Epithelial cell of esophagus (primary cell): ENCODE results near the gene PLD6.
"Not testable (repeated sequence)": the region's sequence is repeated elsewhere in the genome, so short reads cannot be mapped to it uniquely, and the experiment has no call there.

ENCODE experiments used
- DNase-seq: peaks from one replicate; pipeline ENCODE4 v3.0.0; 2010; ENCODE audit warnings: low read depth
- H3K4me3 ChIP-seq: 2 replicates; pipeline ENCODE4 v1.5.1; 2011; ENCODE audit warnings: mild to moderate bottlenecking, low read length, control low read depth
- CTCF ChIP-seq: IDR thresholded peaks from 2 replicates; pipeline ENCODE4 v1.5.1; 2011; ENCODE audit warnings: low read depth, mild to moderate bottlenecking, low read length, control low read depth, inconsistent platforms; ENCODE audit not compliant: insufficient read depth; ENCODE audit errors: missing control alignments

PLD6 gene

DNA sequence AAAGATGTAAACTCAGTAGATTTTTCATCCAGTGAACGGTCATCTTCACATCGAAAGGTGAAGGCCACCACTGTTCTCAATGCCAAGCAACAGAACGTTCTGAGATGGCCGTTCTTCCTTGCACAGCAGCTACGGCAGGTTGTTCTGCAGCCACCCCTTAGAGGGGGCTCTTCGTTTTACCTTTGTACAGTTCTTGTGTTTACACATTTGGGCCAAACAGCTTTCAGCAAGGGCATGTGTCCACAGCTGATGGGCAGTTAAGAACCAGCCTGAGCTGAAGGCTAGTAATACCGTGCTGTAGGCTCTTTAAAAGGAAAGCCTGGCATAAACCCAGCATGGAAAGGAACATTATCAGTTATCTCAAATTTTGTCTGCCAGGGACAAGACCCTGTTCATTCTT is 15.9 kb downstream of the PLD6 start:
- DNase-seq: no peak
- H3K4me3 ChIP-seq: no peak overlapping the region
- no peak for TF ChIP-seq CTCF

GRCh38 chr17:17189559-17189958 is 16.6 kb downstream of the PLD6 start:
- peak; percentile 42 for DNase-seq
- no peak overlapping the region for H3K4me3 ChIP-seq
- no peak for TF ChIP-seq CTCF

GRCh38 chr17:17188586-17188985 is 17.5 kb downstream of the PLD6 start:
- DNase-seq: no peak
- TF ChIP-seq CTCF: no peak
- no peak overlapping the region for H3K4me3 ChIP-seq

GRCh38 chr17:17186551-17187505 is 19.3 kb downstream of the PLD6 start:
- no peak overlapping the region for H3K4me3 ChIP-seq
- TF ChIP-seq CTCF: no peak
- no peak for DNase-seq

- no peak for TF ChIP-seq CTCF
- no peak overlapping the region for H3K4me3 ChIP-seq
- DNase-seq: peak; percentile 95
Observed at GRCh38 chr17:17186051-17186450, 20.1 kb downstream of the PLD6 start.

DNA sequence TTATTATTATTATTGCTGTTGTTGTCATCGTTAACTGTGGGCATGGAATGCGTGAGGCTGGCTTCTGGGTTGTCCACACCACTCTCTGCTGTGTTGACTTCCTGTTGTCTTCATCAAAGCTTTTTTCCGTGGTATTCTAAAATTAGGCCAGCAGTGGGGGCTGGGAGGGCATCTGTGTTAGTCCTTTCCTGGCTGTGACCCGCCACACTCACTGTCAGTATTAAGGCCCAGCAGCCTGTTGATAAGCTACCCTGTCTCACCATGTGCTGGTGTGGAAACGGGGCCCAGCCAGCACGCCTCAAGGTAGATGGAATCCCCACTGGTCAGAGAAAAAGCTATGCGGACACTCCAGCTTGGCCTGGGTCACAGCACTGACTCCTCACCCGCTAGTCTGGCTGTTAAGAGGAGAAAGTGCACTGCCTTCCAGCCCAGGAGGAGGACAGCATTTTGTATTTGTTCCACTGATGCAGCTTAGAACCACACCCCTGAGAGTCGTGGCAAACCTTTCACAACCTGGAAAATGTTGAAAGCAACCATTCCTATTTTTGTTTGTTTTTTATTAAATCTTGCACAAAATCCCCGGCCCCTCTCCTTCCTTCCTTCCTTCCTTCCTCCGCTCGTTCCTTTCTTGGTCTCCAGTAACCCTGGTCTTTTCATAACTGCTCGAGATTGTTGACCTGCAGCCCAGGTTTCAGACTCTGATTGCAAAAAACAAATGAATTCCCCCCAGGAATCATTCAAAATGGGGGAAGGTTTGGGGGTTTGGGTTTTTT is 21.0 kb downstream of the PLD6 start:
- not testable (repeated sequence) for DNase-seq, H3K4me3 ChIP-seq

GRCh38 chr17:17183744-17184143 is 22.4 kb downstream of the PLD6 start:
- DNase-seq: no peak
- H3K4me3 ChIP-seq: no peak overlapping the region
- TF ChIP-seq CTCF: no peak
